ENCODE measurements around the gene KLHL35.

Gene KLHL35

GRCh38 chr11:75424396-75424795 lies 8.6 kb downstream of the KLHL35 start:
- no peak for TF ChIP-seq CTCF (IDR thresholded peaks at IDR 0.05)

DNA sequence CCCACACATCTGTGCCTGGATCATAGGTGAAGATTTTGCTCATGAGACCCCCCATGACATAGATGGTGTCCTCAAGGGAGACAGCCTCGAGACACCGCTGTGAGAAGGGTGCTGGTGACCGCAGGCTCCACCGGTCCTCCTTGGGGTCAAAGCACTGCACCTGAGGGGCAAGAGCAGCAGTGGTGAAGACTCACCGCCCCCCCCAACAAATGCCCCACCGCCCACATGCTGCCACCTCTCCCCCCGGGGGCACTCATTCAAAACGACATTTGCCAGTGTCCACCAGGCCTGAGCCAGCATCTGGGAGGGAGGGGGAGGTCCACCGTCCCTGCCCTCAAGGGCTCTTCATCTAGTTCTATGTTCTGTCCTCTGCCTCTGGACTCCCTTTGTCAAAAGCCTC lies 9.3 kb downstream of the KLHL35 start:
- no peak for TF ChIP-seq CTCF (IDR thresholded peaks at IDR 0.05)

GRCh38 chr11:75422248-75423231 lies 10.5 kb downstream of the KLHL35 start:
- no peak for TF ChIP-seq CTCF (IDR thresholded peaks at IDR 0.05)

DNA sequence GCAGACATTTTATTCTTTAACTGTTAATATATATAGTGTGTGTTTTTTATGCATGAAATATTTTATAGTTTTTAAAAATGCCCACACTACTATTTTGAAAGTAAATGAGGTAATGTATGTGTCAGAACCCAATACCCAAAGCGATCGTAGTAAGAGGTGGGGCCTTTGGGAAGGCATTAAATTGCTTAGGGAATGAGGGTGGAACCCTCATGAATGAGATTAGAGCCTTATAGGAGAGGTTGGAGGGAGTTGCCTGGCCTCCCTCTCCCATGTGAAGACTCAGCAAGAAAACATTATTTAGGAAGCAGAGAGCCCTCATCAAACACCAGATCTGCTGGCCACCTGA lies 11.1 kb downstream of the KLHL35 start:
- no peak for TF ChIP-seq CTCF (IDR thresholded peaks at IDR 0.05)

- TF ChIP-seq CTCF (IDR thresholded peaks at IDR 0.05): no peak
Observed at GRCh38 chr11:75421035-75421602, 11.9 kb downstream of the KLHL35 start.

DNA sequence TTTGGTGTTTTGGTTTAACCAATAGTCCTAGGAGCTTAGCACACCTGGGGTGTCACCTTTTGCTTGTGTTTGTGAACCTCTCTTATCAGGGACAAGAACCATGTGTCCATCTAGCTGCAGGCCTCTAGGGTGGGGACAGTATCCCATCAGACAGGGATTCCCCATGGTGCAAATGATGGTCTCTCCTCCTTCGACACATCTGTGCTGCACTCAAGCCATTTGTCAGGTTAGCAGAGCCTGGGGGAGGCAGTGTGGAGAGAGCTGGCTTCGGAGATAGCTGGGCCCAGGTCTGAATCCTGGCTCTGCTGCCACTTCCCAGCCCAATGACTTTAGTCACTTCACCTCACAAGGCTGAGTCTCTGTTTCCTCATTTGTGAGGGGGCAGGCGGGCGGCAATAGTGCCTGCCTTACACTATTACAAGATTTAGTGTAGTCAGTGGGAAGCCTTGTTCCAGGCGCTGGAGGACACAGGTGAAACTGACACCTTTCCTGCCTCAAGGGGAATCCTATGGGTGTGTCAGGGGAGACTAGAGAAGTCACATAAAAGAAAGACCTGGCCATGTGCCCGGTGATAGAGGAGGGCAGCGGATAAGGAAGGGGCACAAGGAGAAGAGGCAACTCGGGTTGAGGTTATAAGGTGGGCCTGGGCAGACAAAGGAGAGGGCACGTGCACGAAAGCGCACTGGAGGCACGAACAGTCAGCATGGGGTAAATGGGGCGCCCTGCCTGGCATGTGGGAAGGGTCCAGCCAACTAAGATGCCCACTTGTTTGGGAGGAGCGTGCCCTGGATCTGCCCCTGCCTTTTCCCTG lies 12.6 kb downstream of the KLHL35 start:
- no peak for TF ChIP-seq CTCF (IDR thresholded peaks at IDR 0.05)

- TF ChIP-seq CTCF (IDR thresholded peaks at IDR 0.05): no peak
Observed at GRCh38 chr11:75413864-75414263, 19.1 kb downstream of the KLHL35 start.
